ENCODE measurements around the gene FNIP1.
"Not testable (repeated sequence)": the region's sequence is repeated elsewhere in the genome, so short reads cannot be mapped to it uniquely, and the experiment has no call there.

The FNIP1 gene

GRCh38 chr5:131684051-131684450, 112.8 kb downstream of the FNIP1 start:
- no peaks in the 10 kb centered on the region for H3K27me3 Mint-ChIP-seq (ENCODE audit: low read depth, poor library complexity)
- H3K4me1 Mint-ChIP-seq: no peaks in the 10 kb centered on the region
- H3K27ac Mint-ChIP-seq: no peak overlapping the region
- H3K36me3 Mint-ChIP-seq (ENCODE audit: low read depth): peaks cover 37% of the 10 kb centered on the region
- no peak for TF ChIP-seq CTCF (IDR thresholded peaks at IDR 0.05)
- H3K4me3 Mint-ChIP-seq: no peak overlapping the region
- no peaks in the 10 kb centered on the region for H3K9me3 Mint-ChIP-seq
- no peak for DNase-seq

GRCh38 chr5:131682826-131683225, 114.0 kb downstream of the FNIP1 start:
- DNase-seq: no peak
- Mint-ChIP-seq H3K36me3 (ENCODE audit: low read depth) (peaks cover 39% of the 10 kb centered on the region), H3K4me1 (no peaks in the 10 kb centered on the region), H3K4me3 (no peak overlapping the region), H3K27me3 (ENCODE audit: low read depth, poor library complexity) (no peaks in the 10 kb centered on the region), H3K9me3 (no peaks in the 10 kb centered on the region), H3K27ac (no peak overlapping the region)
- no peak for TF ChIP-seq CTCF (IDR thresholded peaks at IDR 0.05)

GRCh38 chr5:131682175-131682574, 114.6 kb downstream of the FNIP1 start:
- DNase-seq: no peak
- no peak for TF ChIP-seq CTCF (IDR thresholded peaks at IDR 0.05)
- H3K4me3 Mint-ChIP-seq: no peak overlapping the region
- no peaks in the 10 kb centered on the region for H3K9me3 Mint-ChIP-seq
- H3K36me3 Mint-ChIP-seq (ENCODE audit: low read depth): peaks cover 46% of the 10 kb centered on the region
- no peaks in the 10 kb centered on the region for H3K27me3 Mint-ChIP-seq (ENCODE audit: low read depth, poor library complexity)
- H3K27ac Mint-ChIP-seq: no peak overlapping the region
- H3K4me1 Mint-ChIP-seq: no peaks in the 10 kb centered on the region

GRCh38 chr5:131679911-131680310, 116.9 kb downstream of the FNIP1 start:
- no peak overlapping the region for H3K27ac Mint-ChIP-seq
- H3K27me3 Mint-ChIP-seq (ENCODE audit: low read depth, poor library complexity): no peaks in the 10 kb centered on the region
- no peak overlapping the region for H3K4me3 Mint-ChIP-seq
- H3K9me3 Mint-ChIP-seq: no peaks in the 10 kb centered on the region
- DNase-seq: no peak
- TF ChIP-seq CTCF (IDR thresholded peaks at IDR 0.05): no peak
- peaks cover 63% of the 10 kb centered on the region for H3K36me3 Mint-ChIP-seq (ENCODE audit: low read depth)
- no peaks in the 10 kb centered on the region for H3K4me1 Mint-ChIP-seq

GRCh38 chr5:131678273-131678672, 118.5 kb downstream of the FNIP1 start:
- peaks cover 70% of the 10 kb centered on the region for H3K36me3 Mint-ChIP-seq (ENCODE audit: low read depth)
- not testable (repeated sequence) for H3K27ac Mint-ChIP-seq; H3K4me3 Mint-ChIP-seq; H3K27me3 Mint-ChIP-seq (ENCODE audit: low read depth, poor library complexity); DNase-seq; H3K4me1 Mint-ChIP-seq; H3K9me3 Mint-ChIP-seq

- DNase-seq: no peak
- H3K4me3 Mint-ChIP-seq: no peak overlapping the region
- TF ChIP-seq CTCF (IDR thresholded peaks at IDR 0.05): no peak
- H3K36me3 Mint-ChIP-seq (ENCODE audit: low read depth): peaks cover 67% of the 10 kb centered on the region
- H3K9me3 Mint-ChIP-seq: no peaks in the 10 kb centered on the region
- H3K27me3 Mint-ChIP-seq (ENCODE audit: low read depth, poor library complexity): no peaks in the 10 kb centered on the region
- H3K4me1 Mint-ChIP-seq: peaks cover 6% of the 10 kb centered on the region
- no peak overlapping the region for H3K27ac Mint-ChIP-seq
Measured at GRCh38 chr5:131677115-131677514, 119.7 kb downstream of the FNIP1 start.
